Stimulated activated CD8-positive, alpha-beta memory T cell treated with anti-CD3 and anti-CD28 coated beads, Interleukin-12 subunit alpha, Interleukin-12 subunit beta, amount 100 ng/mL, for 24 hours (primary cell): Measurements from ENCODE around the gene PRKAA1.
A peak's percentile ranks its signal among the peaks of the same experiment; 100 is the strongest.

Experiments used
- DNase-seq: peaks from one replicate; pipeline ENCODE4 v3.0.0-alpha.2; 2020; ENCODE audit errors: extremely low read depth

Gene PRKAA1

DNA sequence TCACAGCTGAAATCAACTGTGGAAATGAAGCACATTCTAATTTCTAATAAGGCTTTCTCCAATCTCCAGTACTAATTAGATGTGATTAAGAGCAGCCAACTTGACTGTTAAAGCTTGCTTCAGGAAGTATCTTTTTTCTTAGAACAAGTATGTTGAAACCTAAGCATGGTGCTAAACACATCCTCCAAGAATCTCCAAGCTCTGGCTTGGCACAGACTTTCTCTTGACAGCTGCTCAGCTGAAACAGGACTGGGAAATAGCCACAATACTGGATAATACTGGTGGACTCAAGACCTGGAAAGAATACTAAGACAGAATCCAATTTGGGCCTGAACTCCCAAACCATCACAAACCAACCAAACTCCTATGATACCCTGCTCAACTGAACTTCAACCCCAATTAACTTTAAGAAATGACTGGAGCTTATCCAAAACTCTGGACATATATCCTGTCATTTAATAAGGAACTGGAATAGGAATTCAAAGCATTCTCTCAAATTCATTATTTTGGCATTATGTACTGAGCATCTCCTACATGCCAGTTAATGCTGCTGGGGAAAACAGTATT lies 16.2 kb downstream of the PRKAA1 start:
- no peak for DNase-seq

DNA sequence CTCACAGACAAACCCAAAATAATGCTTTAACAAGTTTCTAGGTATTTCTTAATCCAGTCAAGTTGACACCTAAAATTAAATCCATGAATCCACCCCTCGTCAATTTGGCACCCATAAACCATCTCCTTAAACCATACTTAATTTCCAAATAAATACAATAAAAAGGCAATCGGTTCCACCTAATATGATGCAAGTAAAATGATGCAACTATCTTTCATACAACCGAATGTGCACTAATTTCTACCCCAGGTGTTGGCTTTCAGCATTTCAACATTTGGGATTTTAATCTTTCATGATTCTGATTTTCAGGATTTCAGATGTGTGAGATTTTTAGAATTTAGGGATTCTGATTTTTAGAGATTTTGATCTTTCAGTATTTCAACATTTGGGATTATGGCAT lies 17.3 kb downstream of the PRKAA1 start:
- no peak for DNase-seq

DNA sequence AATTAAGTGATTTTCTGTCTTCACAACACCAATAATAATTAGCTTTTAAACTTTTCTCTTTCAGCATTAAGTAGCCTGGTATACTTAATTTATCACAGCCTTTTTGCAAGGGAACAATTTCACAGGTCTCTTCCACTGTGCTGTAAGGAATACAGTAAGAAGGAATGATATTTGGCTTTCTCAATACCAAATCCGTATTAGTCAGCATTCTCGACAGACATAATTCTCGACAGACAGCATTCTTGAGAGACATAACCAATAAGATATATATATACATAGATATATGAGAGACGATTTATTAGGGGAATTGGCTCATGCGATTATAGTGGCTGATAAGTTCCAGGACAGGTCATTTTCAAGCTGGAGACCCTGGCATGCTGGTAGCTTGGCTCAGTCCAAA lies 18.0 kb downstream of the PRKAA1 start:
- DNase-seq: no peak

DNA sequence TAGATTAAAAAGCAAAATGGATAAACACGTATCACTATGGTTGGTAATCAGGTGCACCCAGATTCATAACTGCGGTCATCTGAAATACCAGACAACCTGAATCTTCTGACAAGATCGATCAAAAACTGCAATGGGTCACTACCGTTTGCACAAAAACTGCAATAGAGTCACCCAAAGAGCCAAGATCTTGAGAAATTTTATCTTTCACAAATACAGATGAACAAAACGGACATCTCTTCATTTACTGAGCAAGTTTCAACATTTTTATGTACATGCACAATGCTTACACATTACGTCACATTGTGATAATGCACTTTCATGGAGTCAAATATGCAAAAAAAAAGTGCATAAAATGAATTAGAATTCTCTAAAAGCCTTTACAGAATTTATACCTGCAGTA lies 18.6 kb downstream of the PRKAA1 start:
- no peak for DNase-seq

DNA sequence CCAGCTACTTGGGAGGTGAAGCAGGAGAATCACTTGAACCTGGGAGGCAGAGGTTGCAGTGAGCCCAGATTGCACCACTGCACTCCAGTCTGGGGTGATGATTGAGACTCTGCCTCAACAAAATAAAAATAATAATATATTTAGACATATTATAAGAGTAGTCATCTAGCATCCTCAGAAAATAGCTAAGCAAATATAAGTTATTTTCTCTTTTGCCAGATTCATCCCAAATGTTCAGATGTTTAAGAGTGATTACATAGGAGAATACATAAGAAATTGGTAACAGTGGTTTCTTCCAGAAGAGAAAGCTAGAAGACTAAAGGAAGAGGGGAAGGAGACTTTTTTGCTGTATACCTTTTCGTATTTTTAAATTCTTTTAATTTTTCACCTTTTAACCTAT lies 20.0 kb downstream of the PRKAA1 start:
- no peak for DNase-seq

DNA sequence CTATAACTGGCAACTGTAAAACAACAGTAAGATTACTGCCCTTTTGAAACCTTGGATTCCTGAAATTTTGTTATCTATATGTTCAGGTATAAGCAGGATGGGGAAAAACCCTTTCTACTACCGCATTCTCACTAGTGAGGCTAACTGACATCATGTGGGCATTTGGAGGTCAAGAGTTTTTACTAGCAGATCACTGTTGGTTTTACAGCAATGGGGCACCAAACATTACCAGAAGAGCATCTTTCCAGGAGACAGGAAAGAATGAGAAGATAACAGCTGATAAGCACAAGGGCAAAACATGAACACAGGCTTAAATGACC lies 21.6 kb downstream of the PRKAA1 start:
- DNase-seq: no peak

DNA sequence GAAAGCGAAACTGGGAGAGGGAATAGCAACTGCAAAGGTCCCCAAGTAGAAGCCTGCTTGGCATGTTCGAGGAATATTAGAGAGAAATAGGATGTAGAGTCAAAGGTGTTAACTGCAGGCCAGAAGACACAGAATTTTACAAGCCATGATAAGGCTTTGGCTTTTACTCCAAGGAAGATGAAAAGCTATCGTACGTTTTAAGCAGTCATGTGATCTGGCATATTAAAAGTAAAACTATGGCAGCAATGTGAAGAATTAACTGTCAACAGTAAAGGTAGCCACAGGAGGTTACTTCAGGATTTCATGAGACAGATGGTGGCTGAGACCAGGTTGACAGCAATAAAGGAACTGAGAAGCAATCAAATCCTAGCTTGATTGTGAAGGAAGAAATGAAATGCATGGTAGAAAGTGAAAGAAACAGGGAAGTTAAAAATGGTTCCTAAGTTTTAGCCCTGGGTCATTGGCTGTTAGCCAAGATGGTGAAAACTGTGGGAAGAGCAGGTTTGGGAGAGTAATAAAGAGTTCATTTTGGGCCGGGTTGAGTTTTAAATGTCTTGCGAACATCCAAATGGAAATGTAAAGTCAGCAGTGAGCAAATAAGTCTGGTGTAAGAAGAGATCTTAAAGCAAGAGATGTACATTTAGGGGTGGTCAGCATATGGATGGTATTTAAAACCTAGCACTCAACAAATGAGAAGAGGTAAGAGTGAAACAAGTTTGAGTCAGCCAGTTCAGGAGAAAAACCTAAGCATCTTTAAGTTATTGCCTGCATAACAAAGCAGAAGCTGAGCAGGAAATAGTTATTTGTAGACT lies 22.1 kb downstream of the PRKAA1 start:
- no peak for DNase-seq

DNA sequence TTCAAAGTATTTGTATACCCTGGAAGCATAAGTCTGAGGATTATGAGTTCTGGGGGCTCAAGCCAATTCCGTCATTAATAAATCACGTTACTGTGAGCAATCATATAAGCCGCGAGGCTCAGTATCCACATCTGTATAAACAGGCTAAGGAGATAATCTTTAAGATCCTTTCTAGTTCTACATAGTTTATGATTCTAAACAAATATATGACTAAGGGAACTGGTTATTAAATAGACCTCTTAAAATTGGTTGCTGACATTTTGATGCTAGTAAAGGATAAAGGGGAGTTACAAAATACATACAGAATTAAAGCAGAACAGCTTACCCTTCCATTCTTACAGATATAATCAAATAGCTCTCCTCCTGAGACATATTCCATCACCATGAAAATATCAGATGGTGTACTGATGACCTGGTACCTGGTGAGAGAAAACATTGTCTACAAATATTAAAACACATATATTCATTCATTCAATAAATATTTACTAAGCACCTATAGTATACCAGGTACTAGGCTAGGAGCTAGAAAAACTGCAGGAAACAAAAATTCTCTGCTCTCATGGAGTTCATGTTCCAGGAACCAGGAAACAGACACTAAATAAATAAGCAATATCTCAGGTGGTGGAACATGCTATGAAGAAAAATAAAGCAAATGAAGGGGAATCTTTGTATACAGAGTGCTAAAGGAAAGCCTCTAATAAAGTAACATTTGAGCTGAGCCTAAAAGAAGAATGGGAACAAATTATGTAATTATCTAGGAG lies 22.9 kb downstream of the PRKAA1 start:
- no peak for DNase-seq

DNA sequence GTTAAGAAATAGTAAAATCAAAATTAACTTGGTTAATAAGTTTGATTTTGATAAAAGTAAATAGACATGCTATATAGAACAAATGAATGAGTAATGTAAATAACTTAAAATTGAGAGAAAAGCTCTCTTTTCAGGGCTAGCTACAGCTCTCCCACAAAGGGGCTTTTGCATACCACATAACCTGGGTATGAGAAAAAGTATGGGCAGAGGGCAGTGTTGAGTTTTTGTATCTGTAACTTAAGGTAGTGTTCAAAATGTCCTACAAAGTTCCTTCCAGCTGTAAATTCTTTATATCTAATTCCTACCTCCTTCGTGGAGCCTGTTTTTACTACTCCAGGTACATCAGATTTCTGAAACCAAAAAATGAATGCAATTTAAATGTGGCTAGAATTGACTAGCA lies 23.6 kb downstream of the PRKAA1 start:
- no peak for DNase-seq

DNA sequence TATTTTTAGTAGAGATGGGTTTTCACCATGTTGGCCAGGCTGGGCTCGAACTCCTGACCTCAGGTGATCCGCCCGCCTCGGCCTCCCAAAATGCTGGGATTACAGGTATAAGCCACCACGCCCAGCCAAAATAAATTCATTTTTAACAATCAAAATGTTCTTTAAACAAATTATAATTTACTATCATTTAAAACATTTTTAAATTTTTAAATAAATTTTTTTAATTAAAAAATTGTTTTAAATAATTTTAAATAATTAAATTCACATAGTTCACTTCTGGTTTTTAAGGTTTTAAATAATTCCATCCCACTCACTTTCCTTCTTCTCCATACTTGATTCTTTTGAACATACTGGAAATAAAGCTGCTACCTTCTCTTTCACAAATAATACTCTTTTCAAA lies 27.4 kb downstream of the PRKAA1 start:
- DNase-seq: no peak

DNA sequence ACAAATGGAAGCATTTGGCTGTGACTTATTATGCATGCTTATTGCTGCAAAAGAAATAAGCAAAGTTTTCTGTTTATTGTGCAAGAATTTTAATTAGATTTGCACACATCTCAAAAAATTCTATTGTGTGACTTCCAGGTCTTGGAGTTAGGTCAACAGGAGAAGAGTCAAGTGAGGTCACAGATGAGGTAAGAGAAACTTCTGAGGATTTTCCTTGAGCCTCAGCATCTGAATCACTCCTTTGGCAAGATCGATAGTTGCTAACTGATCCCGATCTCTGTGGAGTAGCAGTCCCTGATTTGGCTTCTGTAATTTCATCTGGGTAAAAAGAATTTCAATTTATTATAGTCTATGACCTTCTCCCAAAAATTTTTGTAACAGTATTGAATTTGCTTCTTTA lies 35.5 kb downstream of the PRKAA1 start:
- DNase-seq: no peak

DNA sequence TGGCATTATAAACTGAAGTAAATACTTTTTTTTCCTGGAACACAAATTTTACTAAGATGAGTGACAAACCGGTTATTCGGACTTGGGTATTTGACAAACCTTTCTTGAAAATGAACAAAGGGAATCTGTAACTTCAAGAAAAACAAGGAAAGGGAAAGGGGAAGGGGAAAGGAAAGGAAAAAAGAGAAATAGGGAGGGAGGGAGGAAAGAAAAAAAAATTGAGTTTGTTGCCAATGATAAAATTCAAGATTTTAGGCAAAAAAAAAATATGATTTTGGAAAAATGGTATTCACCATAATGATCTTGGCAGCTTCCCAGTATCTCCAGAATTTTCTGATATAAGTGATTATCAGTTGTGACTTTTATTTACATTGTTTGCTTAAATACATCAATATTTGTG lies 40.8 kb downstream of the PRKAA1 start:
- DNase-seq: no peak

DNA sequence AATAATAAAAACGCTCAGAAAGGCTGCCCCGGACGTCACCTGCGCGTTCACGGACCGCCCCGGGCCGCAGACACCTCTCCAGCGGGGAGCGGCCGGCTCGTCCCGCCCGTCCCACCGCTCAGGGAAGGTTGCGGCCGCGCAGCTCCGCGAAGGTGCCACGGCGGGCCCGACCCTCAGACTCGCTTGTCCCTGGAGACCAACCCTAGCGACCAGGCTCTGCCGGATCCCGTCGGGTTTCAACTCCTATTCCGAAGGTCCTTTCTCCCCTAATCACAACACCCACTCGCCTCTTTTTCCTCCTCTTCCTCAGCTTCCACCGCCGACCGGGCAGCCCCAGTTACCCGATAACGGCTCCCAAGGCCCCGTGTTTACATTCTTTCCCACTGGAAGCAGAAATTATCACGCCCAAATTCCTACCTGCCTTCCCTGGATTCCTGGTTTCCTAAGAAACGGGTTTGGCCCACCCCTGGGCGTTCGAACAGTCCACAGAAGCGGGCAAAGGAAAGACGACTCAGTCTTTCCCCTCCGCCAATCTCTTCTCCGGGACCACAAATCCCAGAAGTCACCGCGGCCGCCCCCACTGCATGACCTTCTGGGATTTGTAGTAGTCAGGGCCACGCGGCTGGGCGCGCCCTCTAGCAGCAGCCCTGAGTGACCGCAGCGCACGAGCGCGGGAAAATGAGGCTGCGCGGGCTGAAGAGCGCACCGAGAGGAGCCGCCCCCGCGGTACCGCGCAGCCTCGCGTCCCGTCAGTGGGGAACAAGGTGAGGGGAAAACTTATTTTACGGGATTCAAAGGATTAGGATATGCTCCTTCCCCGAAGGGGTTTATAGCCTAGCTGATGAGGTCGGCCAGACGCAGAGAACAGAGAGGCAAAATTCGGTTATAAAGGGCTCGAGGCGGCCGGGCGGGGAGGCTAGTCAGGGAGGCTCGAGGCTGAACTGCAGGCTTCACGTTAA lies 42.5 kb downstream of the PRKAA1 start, which contains the start of gene TTC33:
Gene TTC33, minus strand, starts transcription at position 555 of the 959 bp plus-strand sequence. CDS start 8,943 bp downstream, outside the sequence.
- peak; percentile 95 for DNase-seq

DNA sequence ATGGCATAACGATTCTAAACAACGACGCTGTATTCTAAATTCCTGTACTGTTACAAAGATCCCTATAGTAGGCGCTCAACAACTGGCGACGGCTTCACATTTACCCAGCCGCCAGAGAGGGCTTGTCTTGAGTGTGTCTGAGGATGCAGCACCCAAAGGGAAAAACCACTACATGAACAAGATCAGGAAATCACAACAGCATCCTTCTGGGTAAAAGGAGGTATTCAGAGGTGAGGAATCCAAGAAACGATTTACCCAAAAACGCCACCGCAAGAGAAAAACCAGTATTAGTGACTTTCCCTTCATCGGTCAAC lies 43.1 kb downstream of the PRKAA1 start:
- DNase-seq: peak; percentile 16

DNA sequence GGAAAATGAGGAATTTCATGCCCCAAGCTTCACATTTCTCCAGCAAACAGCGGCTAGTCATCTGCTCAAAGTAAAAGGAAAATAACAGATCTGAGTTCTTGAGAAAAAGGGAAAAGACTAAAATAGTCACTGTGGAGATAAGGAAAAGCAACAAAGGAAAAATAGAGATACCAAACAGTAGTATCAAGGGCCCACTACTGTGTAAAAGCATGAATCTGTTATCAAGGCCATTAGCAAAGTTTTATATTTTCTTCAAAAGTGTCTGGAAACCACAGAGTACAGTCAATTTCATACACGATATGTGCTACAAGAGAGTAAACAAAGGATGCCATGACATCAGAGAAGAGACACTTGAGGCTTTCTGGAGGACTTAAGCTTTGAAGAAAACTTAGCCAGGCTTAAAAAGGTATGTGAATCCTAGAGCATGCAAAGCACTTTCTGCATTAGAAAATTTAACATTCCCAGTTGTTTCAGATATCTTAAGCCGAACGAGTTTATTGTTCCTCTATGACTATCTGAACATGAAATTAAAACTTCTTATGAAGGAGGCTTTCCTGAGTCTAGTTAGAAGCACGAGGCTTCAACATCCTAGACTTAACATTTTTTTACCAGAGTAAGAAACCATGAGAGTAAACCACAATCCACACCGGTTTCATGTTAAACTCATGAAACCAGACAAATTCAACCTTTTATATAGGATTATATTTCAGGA lies 43.6 kb downstream of the PRKAA1 start:
- DNase-seq: no peak

DNA sequence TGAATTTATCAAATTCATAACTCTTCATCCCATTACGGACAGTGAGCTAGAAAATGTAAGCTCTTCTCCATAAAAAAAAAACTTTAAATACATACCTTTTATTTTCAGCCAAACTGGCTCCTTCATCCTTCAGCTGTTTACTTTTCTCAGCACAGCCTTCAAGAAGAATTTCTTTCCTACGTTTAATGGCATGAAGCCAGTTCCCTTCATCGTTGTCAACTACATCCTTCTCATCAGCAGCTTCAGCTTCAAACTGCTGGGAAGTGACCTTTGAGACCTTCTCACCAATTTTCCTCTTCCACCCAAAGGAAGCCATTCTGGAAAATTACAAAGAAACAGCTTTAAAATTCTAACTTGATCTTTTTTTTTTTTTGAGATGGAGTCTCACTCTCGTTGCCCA lies 51.5 kb downstream of the PRKAA1 start:
- DNase-seq: no peak

DNA sequence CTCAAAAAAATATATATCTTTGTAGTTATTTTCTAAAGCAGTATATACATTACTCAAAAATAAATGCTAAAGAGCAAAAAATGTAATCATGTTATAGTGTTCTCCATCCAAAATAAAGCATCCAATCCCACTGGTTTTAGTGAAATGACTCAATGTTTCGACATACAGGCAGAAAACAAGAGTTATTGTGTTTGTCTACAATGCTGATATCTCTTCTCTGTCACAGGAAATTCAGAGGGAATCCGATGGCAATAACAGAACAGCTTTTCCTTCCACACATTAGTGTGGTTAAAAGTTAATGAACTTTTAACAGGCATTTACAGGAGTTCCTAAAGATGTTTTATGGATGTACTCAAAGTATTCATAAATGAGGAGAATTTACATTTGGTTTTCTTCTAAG lies 54.4 kb downstream of the PRKAA1 start:
- no peak for DNase-seq

DNA sequence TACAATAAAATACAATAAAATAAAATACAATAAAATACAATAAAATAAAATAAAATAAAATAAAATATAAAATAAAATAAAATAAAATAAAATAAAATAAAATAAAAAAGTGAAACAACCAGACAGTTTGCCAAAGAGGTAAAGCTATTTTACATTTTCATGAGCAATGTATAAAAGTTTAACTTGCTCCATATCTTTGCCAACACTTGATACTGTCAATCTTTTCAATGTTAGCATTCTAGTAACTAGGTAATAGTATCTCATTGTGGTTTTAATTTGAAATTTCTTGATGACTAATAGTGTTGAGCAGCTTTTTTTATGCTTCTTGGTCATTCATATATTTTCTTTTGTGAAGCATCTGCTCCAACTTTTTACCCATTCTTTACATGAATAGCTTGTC lies 59.7 kb downstream of the PRKAA1 start:
- DNase-seq: no peak

DNA sequence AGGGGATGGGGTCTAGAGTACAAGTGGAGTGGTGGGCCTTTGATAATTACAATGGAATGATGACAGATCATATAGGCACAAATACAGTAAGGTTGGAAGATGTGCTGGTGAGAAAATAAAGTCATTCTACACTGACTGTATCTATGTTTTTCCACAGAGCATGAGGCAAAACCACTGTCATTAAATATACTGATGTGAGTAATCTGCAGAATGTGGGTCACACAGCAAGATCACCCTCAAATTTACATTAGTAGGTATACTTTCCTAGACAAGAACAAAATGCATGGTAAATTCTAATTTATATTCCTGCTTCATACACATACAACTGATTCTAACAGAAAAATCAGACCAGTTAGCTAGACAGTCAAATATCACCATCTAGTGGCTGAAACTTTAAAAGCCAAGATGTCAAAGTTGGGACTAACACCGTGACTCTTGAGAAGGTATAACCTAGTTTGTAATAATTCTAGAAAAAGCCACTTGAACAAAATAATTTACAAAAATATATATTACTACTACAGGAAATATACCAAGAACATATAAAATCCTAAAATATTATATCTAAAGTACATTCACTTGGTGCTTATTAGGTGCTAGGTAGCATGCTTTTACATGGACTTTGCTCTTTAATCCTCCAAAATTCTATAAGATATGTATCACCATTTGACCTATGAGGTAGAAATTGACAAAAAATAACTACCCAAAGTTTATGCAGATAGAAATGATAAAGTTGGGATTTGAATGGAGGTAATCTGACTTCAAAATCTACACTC lies 61.9 kb downstream of the PRKAA1 start:
- no peak for DNase-seq

DNA sequence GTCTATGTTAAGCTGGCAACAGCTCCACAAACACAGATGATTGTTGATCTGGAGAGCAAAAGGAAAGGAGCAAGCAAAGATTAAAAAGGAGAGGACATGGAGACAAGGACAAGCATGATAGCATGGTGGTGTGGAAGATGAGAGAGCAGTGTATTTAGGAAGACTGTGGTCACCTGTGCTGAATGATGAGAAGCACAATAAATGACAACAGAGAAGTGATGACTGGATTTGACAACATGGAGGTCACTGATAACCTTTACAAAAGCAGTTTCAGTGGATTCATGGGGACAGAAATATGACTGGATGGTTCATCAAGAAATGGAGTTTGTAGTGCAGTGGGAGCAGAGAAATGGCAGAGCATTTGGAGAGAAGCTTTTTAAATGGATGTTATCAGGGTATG lies 62.6 kb downstream of the PRKAA1 start:
- no peak for DNase-seq

DNA sequence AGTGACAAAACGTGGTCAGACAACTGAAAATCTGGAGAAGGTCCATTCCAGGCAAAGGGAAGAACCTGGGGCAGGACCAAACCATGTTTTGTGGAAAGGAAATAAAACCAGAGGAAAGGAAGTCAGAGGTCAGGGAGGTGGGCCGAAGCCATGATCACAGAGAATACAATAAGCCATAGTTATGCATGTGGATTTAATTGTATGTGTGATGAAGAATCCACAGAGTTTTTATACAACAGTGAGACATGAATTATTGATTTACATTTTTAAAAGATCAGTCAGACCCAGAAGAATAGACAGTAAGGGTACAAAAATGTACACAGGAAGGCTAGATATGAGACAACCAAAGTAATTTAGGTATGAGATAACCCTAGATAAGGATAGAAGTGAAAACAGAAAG lies 63.2 kb downstream of the PRKAA1 start:
- no peak for DNase-seq
